Measurements from ENCODE around the gene FRA10AC1. TPM values are rescaled to one million over a fixed set of nuclear protein-coding genes. Genes with fewer than 3 reads are reported as not detected.
A peak's percentile ranks its signal among the peaks of the same experiment; 100 is the strongest.

FRA10AC1 gene
- total and polyA plus RNA-seq, 2 of the 4 experiments (the other 2 are of a cell fraction) = 1.6 to 4.9 TPM

DNA sequence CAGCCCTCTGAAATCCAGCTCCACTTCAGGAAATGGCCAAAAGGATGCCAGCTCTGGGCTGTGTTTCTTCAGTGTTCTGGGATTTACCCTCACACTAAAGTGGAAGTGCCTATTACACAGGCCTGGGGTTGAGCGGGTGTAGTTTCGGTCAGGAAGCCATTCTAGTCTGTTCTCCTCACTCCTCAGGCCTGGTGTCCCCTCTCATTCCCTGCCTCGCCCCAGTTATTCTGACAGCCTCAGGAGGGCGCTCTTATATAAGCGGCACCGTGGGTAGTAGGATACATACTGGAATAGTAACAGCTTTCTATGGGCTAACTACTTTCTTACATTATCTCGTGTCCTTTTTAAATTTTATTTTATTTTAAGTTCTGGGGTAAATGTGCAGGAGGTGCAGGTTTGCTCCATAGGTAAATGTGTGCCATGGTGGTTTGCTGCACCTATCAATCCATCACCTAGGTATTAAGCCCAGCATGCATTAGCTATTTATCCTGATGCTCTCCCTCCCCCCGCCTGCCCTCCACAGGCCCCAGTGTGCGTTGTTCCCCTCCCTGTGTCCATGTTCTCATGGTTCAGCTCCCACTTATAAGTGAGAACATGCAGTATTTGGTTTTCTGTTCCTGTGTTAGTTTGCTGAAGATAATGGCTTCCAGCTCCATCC, 43.1 kb upstream of the FRA10AC1 start:
- no peak overlapping the region for H4K91ac ChIP-seq (ENCODE audit: insufficient read depth, low read depth, low read length)
- H3K4me2 ChIP-seq (ENCODE audit: low read depth, low read length) = no peak overlapping the region
- H3K14ac ChIP-seq (replicated peaks; ENCODE audit: low read depth, low read length) = no peak overlapping the region
- no peak overlapping the region for H2BK120ac ChIP-seq (ENCODE audit: low read depth, low read length)
- DNase-seq (no peak), ATAC-seq (ENCODE audit: low read depth) (no peak)
- H3K9me1 ChIP-seq (ENCODE audit: insufficient read depth, low read length) = no peaks in the 10 kb centered on the region
- no peak overlapping the region for H3K9ac ChIP-seq (ENCODE audit: low read depth, low read length)
- H3K4me3 ChIP-seq (ENCODE audit: insufficient read depth, low read depth, low read length) = no peak overlapping the region
- TF ChIP-seq RAD21 (IDR thresholded peaks at IDR 0.05; ENCODE audit: low read length) = peak; percentile 37; the same call in 1 of the 2 replicates
- no peak for TF ChIP-seq BHLHE40 (IDR thresholded peaks at IDR 0.05; ENCODE audit: low read depth, low read length)
- no peak for TF ChIP-seq MAZ (IDR thresholded peaks at IDR 0.05; ENCODE audit: borderline replicate concordance, low read depth, low read length)
- TF ChIP-seq MAFK (IDR thresholded peaks at IDR 0.05; ENCODE audit: low read depth, low read length) = no peak
- TF ChIP-seq, protein P1, sequence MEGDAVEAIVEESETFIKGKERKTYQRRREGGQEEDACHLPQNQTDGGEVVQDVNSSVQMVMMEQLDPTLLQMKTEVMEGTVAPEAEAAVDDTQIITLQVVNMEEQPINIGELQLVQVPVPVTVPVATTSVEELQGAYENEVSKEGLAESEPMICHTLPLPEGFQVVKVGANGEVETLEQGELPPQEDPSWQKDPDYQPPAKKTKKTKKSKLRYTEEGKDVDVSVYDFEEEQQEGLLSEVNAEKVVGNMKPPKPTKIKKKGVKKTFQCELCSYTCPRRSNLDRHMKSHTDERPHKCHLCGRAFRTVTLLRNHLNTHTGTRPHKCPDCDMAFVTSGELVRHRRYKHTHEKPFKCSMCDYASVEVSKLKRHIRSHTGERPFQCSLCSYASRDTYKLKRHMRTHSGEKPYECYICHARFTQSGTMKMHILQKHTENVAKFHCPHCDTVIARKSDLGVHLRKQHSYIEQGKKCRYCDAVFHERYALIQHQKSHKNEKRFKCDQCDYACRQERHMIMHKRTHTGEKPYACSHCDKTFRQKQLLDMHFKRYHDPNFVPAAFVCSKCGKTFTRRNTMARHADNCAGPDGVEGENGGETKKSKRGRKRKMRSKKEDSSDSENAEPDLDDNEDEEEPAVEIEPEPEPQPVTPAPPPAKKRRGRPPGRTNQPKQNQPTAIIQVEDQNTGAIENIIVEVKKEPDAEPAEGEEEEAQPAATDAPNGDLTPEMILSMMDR (conservative IDR thresholded peaks at IDR 0.05; ENCODE audit: low read depth, low read length) = peak; percentile 35
- no peak for TF ChIP-seq RFX5 (IDR thresholded peaks at IDR 0.05; ENCODE audit: low read depth, low read length)
- H3K9me3 ChIP-seq (ENCODE audit: control insufficient read depth, insufficient read depth, low read length) = no peaks in the 10 kb centered on the region
- no peak overlapping the region for H4K8ac ChIP-seq (ENCODE audit: low read depth in 2 of 2, low read length in 2 of 2)
- no peak overlapping the region for H3K4ac ChIP-seq (ENCODE audit: low read depth, low read length)
- H3K27me3 ChIP-seq (ENCODE audit: control insufficient read depth, insufficient read depth, low read length) = peaks cover 5% of the 10 kb centered on the region
- WGBS, 2 experiments (ENCODE audit: extremely low coverage in 2 of 2, insufficient read length in 1 of 2) = no CpG with 5 or more reads among the region's 9 CpGs
- intact Hi-C loops (cut with micrococcal nuclease) = loop anchor here (2.0 kb wide), 1 partner anchor 71 kb away; no protein-coding TSS in a partner anchor
- H3K18ac ChIP-seq (ENCODE audit: low read depth, low read length) = no peak overlapping the region
- ChIA-PET CTCF (interaction anchor here (1.0 to 1.5 kb wide), 3 partner anchors 46 to 76 kb away, joined by 3 read pairs; no protein-coding TSS in a partner anchor), POLR2A (ENCODE audit: unreplicated experiment) (no interaction called here)
- H2AFZ ChIP-seq (replicated peaks; ENCODE audit: low read length, poor library complexity) = peak overlapping the region; percentile 33
- dilution Hi-C loops (cut with HindIII; ENCODE audit: low sequenced_read_pairs, unreplicated experiment) = no loop called here
- no peaks in the 10 kb centered on the region for H3K36me3 ChIP-seq (ENCODE audit: control insufficient read depth, insufficient read depth, low read length)
- H3K56ac ChIP-seq (ENCODE audit: extremely low read depth, insufficient read depth, low read length) = no peak overlapping the region
- no peak overlapping the region for H3K27ac ChIP-seq (ENCODE audit: insufficient read depth, low read length)
- no peak overlapping the region for H3K23ac ChIP-seq (ENCODE audit: low read depth, low read length)
- BruUV-seq (replicated peaks) = no TSS peak
- in situ Hi-C loops (cut with MboI; ENCODE audit: low sequenced_read_pairs) = no loop called here
- H3K4me1 ChIP-seq (ENCODE audit: control insufficient read depth, insufficient read depth, low read length) = peaks cover 2% of the 10 kb centered on the region; the same call in 1 of the 2 replicates
- no peak overlapping the region for H2BK5ac ChIP-seq (ENCODE audit: low read depth, low read length, poor library complexity, severe bottlenecking)
- H2AK9ac ChIP-seq (replicated peaks; ENCODE audit: low read depth, low read length, poor library complexity) = no peak overlapping the region
- H2AK5ac ChIP-seq (ENCODE audit: low read depth, low read length) = 0 out of 2 replicates have a peak overlapping the region, but pooled peaks have one; percentile 17
- H4K20me1 ChIP-seq (ENCODE audit: insufficient read depth, low read length) = no peaks in the 10 kb centered on the region
- no peaks in the 10 kb centered on the region for H3K79me1 ChIP-seq (ENCODE audit: low read depth in 1 of 2, low read length in 2 of 2)
- H2BK15ac ChIP-seq (ENCODE audit: low read depth, low read length) = no peak overlapping the region
- H2BK20ac ChIP-seq (ENCODE audit: low read depth, low read length) = no peak overlapping the region; the same call in 1 of the 2 replicates
- H4K5ac ChIP-seq (ENCODE audit: low read depth, low read length) = no peak overlapping the region
